ENCODE data around the gene PPIF. TPM values are rescaled to one million over a fixed set of nuclear protein-coding genes. Genes with fewer than 3 reads are reported as not detected.

The PPIF gene
- total and polyA plus RNA-seq, 2 experiments from 2014 or later = 24.6 to 45.5 TPM

DNA sequence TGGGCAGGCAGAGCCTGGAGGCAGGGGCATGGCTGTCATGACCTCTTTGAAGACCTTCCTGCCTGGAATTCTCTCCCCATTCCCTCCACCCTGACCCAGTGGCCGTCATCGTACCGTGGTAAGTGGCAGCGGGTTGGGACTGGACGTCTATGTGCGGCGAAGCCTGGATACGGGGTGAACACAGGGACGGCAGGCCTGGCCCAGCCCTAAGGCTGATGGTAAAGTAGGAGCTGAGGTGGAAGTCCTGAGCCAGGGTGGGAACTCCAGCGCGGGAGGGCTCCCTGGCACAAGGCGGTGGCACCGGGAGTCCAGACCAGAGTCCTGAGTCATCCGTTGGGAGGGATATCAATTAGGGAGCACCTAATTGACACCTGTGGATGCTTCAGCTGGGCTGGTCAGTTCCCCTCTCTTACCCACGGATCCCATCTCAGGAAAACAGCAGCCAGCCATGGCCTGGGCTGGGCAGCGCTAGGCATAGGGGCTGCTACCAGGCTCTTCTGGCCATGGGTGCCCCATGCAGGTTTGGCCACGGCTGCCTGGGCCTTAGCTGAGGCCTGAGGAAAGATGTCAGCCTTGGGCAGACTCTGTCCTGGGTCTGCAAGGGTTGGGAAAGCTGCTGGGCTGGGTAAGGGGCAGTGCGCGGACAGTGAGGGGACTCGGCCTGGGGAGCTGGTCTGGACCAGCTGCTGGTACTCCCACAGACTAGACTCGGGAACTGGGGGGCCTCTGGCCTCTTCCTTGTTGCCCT lies 3.3 kb downstream of the PPIF start:
- Histone ChIP-seq H3K27ac (no peak overlapping the region), H3K9me2 (ENCODE audit: insufficient read depth) (no peaks in the 10 kb centered on the region), H3F3A (ENCODE audit: insufficient read depth) (peaks cover 31% of the 10 kb centered on the region), H3K36me3 (ENCODE audit: low read depth) (peaks cover 58% of the 10 kb centered on the region), H3K4me3 (no peak overlapping the region), H3K9me3 (ENCODE audit: low read depth) (no peaks in the 10 kb centered on the region), H4K20me1 (ENCODE audit: insufficient read depth) (no peaks in the 10 kb centered on the region), H3K79me2 (ENCODE audit: insufficient read depth) (peaks cover 53% of the 10 kb centered on the region), H2AFZ (no peak overlapping the region), H3K27me3 (replicated peaks; ENCODE audit: insufficient read depth) (no peaks in the 10 kb centered on the region), H3K4me1 (ENCODE audit: insufficient read depth) (peaks cover 15% of the 10 kb centered on the region), H3K4me2 (ENCODE audit: unreplicated experiment) (no peak overlapping the region), H3K9ac (no peak overlapping the region)
- TF ChIP-seq EZH2phosphoT487 (IDR thresholded peaks at IDR 0.05; ENCODE audit: insufficient read depth, low read depth) (no peak), EZH2 (IDR thresholded peaks at IDR 0.05; ENCODE audit: insufficient read depth, poor library complexity, severe bottlenecking) (no peak)
- in situ Hi-C loops (cut with MboI) = no loop called here
- 89 to 91% methylated on average over 21 of the region's 21 CpGs for WGBS, 2 experiments (ENCODE audit: low coverage in 1 of 2, low lambda C conversion rate in 2 of 2, missing lambda C conversion rate in 2 of 2)
- DNase-seq = no peak

DNA sequence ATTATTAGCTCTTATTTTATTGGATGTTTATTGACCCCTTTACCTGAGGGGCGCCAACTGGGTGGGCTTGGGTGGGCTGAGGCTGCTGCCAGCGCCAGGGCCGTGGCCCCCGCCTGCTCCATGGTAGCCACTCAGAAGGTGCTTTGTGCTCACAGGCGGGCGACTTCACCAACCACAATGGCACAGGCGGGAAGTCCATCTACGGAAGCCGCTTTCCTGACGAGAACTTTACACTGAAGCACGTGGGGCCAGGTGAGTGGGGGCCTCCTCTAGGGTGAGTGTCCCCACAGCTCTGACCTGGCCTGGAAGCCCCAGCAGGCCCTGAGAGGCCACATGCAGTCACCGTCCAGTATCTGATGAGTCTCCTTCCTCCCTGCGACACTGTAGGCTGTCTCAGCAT lies 4.1 kb downstream of the PPIF start:
- 98 to 100% methylated on average over 7 to 13 of the region's 13 CpGs for WGBS, 2 experiments (ENCODE audit: low coverage in 1 of 2, low lambda C conversion rate in 2 of 2, missing lambda C conversion rate in 2 of 2)
- in situ Hi-C loops (cut with MboI) = no loop called here
- no peaks in the 10 kb centered on the region for H4K20me1 ChIP-seq (ENCODE audit: insufficient read depth)

DNA sequence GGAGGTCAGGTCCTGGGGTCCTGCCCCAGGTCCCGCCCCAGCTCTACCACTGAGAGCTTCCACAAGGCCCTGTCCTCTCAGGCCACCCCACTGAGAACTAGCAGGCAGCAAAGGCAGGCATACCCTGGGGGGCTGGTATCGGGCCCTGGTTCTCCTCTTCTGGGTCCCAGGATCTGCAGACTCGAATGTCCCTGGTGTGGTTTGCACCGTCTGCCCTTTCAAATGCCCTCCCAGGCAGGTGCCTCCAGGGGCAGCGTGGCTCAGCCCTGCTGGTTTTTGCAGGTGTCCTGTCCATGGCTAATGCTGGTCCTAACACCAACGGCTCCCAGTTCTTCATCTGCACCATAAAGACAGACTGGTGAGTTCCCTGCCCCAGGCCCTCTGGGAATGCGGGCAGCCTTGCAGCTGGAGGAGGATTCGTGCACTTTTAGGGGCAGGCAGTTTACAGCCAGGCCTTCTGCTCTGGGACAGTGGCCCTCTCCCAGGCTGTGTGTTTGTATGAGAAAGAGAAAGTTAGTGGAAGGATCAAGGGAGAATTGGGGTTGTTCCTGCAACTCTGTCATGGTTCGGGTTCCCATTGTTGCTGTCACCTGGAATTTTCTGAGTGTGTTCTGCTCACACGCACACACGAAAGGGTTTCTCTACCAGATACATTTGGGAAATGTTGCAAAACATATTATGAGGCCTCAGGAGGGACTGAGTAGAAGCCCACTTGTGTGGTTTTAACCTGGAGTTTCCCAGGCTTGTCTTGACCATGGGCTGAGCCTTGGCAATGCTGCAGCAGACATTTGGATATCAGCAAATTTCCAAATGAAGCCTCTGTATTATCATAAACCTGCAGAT lies 5.0 kb downstream of the PPIF start:
- Histone ChIP-seq H3K79me2 (ENCODE audit: insufficient read depth) (peaks cover 53% of the 10 kb centered on the region), H3K4me2 (ENCODE audit: unreplicated experiment) (no peak overlapping the region), H3K4me1 (ENCODE audit: insufficient read depth) (peaks cover 11% of the 10 kb centered on the region), H3K27ac (no peak overlapping the region), H3K9me2 (ENCODE audit: insufficient read depth) (no peaks in the 10 kb centered on the region), H3K9ac (no peak overlapping the region), H3K4me3 (no peak overlapping the region), H3K36me3 (ENCODE audit: low read depth) (peaks cover 58% of the 10 kb centered on the region), H3K27me3 (replicated peaks; ENCODE audit: insufficient read depth) (no peaks in the 10 kb centered on the region), H3F3A (ENCODE audit: insufficient read depth) (peaks cover 34% of the 10 kb centered on the region), H2AFZ (no peak overlapping the region), H4K20me1 (ENCODE audit: insufficient read depth) (no peaks in the 10 kb centered on the region), H3K9me3 (ENCODE audit: low read depth) (no peaks in the 10 kb centered on the region)
- in situ Hi-C loops (cut with MboI) = no loop called here
- WGBS, 2 experiments (ENCODE audit: low coverage in 1 of 2, low lambda C conversion rate in 2 of 2, missing lambda C conversion rate in 2 of 2) = 84 to 87% methylated on average over 11 of the region's 11 CpGs
- no peak for TF ChIP-seq EZH2phosphoT487 (IDR thresholded peaks at IDR 0.05; ENCODE audit: insufficient read depth, low read depth)
- no peak for TF ChIP-seq EZH2 (IDR thresholded peaks at IDR 0.05; ENCODE audit: insufficient read depth, poor library complexity, severe bottlenecking)
- no peak for DNase-seq

More for the DNA sequence above, 4.1 kb downstream of the PPIF start:
- Histone ChIP-seq H3K27ac (no peak overlapping the region), H3K36me3 (ENCODE audit: low read depth) (peaks cover 58% of the 10 kb centered on the region), H3K9me3 (ENCODE audit: low read depth) (no peaks in the 10 kb centered on the region), H3F3A (ENCODE audit: insufficient read depth) (peaks cover 34% of the 10 kb centered on the region), H3K4me2 (ENCODE audit: unreplicated experiment) (no peak overlapping the region), H3K9me2 (ENCODE audit: insufficient read depth) (no peaks in the 10 kb centered on the region), H2AFZ (no peak overlapping the region), H3K4me3 (no peak overlapping the region), H3K4me1 (ENCODE audit: insufficient read depth) (peaks cover 15% of the 10 kb centered on the region), H3K9ac (no peak overlapping the region), H3K79me2 (ENCODE audit: insufficient read depth) (peaks cover 53% of the 10 kb centered on the region), H3K27me3 (replicated peaks; ENCODE audit: insufficient read depth) (no peaks in the 10 kb centered on the region)
- DNase-seq = no peak
- no peak for TF ChIP-seq EZH2phosphoT487 (IDR thresholded peaks at IDR 0.05; ENCODE audit: insufficient read depth, low read depth)
- no peak for TF ChIP-seq EZH2 (IDR thresholded peaks at IDR 0.05; ENCODE audit: insufficient read depth, poor library complexity, severe bottlenecking)

DNA sequence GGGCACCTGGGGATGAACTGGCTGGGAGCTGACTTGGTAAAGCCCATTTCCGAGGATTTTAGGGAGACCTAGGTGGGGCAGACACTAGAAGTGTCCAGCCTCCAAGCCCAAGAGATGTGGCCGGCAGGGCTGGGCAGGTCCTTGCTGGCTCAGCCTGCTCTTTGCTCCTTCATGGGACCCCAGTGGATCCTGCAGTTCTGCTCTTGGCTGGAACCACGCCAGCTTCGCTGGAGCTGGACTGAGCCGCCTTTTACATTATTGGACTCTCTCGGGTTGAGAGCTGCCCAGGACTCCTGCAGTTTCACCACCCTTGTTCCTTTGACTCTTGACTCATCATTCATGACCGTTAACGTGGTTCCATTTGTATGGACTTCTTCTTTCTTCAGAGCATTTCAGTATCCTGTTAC lies 5.7 kb downstream of the PPIF start:
- 87 to 95% methylated on average over 8 of the region's 8 CpGs for WGBS, 2 experiments (ENCODE audit: low coverage in 1 of 2, low lambda C conversion rate in 2 of 2, missing lambda C conversion rate in 2 of 2)
- Histone ChIP-seq H3K4me3 (no peak overlapping the region), H3K4me2 (ENCODE audit: unreplicated experiment) (no peak overlapping the region), H3K4me1 (ENCODE audit: insufficient read depth) (peaks cover 11% of the 10 kb centered on the region), H3K79me2 (ENCODE audit: insufficient read depth) (peaks cover 47% of the 10 kb centered on the region), H3K9me2 (ENCODE audit: insufficient read depth) (no peaks in the 10 kb centered on the region), H3K9ac (no peak overlapping the region), H3F3A (ENCODE audit: insufficient read depth) (peaks cover 34% of the 10 kb centered on the region), H3K27me3 (replicated peaks; ENCODE audit: insufficient read depth) (no peaks in the 10 kb centered on the region), H3K36me3 (ENCODE audit: low read depth) (peaks cover 58% of the 10 kb centered on the region), H4K20me1 (ENCODE audit: insufficient read depth) (no peaks in the 10 kb centered on the region), H3K9me3 (ENCODE audit: low read depth) (no peaks in the 10 kb centered on the region), H2AFZ (no peak overlapping the region), H3K27ac (no peak overlapping the region)
- no peak for DNase-seq
- in situ Hi-C loops (cut with MboI) = no loop called here
- TF ChIP-seq EZH2phosphoT487 (IDR thresholded peaks at IDR 0.05; ENCODE audit: insufficient read depth, low read depth) = no peak
- no peak for TF ChIP-seq EZH2 (IDR thresholded peaks at IDR 0.05; ENCODE audit: insufficient read depth, poor library complexity, severe bottlenecking)

Data from GM23248 (cell line).